Upper lobe of left lung (tissue), 4 donors: ENCODE measurements around the gene DNAJB4.

Experiments used
- EP300 ChIP-seq, 4 donors: sonication (generic); formaldehyde crosslinking; IDR thresholded peaks; one replicate each; pipeline ENCODE4 v1.5.1; 2017; ENCODE audit warnings: antibody characterized with exemption in 4 of 4, control low read depth in 2 of 4
- POLR2A ChIP-seq, 4 donors: fragments of 450-650 bp; IDR thresholded peaks; one replicate each; pipeline ENCODE4 v1.5.1; 2016 to 2017; ENCODE audit warnings: antibody characterized with exemption in 4 of 4, mild to moderate bottlenecking in 2 of 4
- POLR2AphosphoS5 ChIP-seq, 2 donors: sonication (generic); formaldehyde crosslinking; IDR thresholded peaks; one replicate each; pipeline ENCODE4 v1.5.1; 2017; ENCODE audit warnings: antibody characterized with exemption in 2 of 2
- TF ChIP-seq, protein P1 (sequence below), 6 experiments: fragments of 450-650 bp in 4 of 6; fragments of 200-600 bp in 2 of 6; sonication (generic) in 2 of 6; IDR thresholded peaks; one replicate each; pipeline ENCODE4 v1.5.1; 2016 to 2019; ENCODE audit warnings: antibody characterized with exemption in 6 of 6

DNA sequence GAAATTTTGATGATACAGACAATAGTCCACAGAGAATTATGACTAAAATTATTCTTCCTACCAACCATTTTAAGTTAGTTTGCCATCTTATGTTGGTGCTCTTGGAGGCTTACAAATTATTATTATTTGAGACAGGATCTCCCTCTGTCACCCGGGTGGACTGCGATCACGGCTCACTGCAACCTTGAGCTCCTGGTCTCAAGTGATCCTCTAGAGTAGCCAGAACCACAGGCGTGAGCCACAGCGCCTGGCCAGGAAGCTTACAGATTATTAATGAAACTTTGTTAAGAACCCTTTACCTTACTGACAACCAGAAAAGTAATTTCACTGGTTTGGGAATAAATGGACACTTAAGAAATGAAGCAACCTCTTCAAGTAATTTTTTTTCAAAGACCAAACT is 8.0 kb upstream of the DNAJB4 start:
- TF ChIP-seq, protein P1, sequence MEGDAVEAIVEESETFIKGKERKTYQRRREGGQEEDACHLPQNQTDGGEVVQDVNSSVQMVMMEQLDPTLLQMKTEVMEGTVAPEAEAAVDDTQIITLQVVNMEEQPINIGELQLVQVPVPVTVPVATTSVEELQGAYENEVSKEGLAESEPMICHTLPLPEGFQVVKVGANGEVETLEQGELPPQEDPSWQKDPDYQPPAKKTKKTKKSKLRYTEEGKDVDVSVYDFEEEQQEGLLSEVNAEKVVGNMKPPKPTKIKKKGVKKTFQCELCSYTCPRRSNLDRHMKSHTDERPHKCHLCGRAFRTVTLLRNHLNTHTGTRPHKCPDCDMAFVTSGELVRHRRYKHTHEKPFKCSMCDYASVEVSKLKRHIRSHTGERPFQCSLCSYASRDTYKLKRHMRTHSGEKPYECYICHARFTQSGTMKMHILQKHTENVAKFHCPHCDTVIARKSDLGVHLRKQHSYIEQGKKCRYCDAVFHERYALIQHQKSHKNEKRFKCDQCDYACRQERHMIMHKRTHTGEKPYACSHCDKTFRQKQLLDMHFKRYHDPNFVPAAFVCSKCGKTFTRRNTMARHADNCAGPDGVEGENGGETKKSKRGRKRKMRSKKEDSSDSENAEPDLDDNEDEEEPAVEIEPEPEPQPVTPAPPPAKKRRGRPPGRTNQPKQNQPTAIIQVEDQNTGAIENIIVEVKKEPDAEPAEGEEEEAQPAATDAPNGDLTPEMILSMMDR (IDR thresholded peaks at IDR 0.05): no peak
- TF ChIP-seq POLR2A (IDR thresholded peaks at IDR 0.05): no peak
- no peak for TF ChIP-seq EP300 (IDR thresholded peaks at IDR 0.05)
- TF ChIP-seq POLR2AphosphoS5 (IDR thresholded peaks at IDR 0.05): no peak
